SK-N-SH (cell line): ENCODE measurements around the gene FAM83D. TPM values are rescaled to one million over a fixed set of nuclear protein-coding genes. Genes with fewer than 3 reads are reported as not detected.

Experiments
- CTCF ChIA-PET: fragments of 300-600, 350-600 bp; formaldehyde crosslinking; extraction: SDS; loops from one replicate; lab custom pipeline; 2021; lab: Yijun Ruan, JAX
- POLR2A ChIA-PET: fragments of 350-600 bp; sonication (Branson Sonifier 250); formaldehyde crosslinking; extraction: SDS; loops from one replicate; lab custom pipeline; 2020; ENCODE audit warnings: antibody characterized with exemption, inconsistent platforms; lab: Yijun Ruan, JAX
- DNase-seq: peaks from one replicate; pipeline ENCODE4 v3.0.0; 2012
- H2AFZ ChIP-seq: fragments of 200-600 bp; sonication (generic); 2 replicates; pipeline ENCODE4 v1.8.1; 2016; ENCODE audit warnings: antibody characterized with exemption, mild to moderate bottlenecking, low read depth
- H3F3A ChIP-seq: fragments of 200-600 bp; sonication (generic); replicated peaks from 2 replicates; pipeline ENCODE3; 2016; ENCODE audit warnings: antibody characterized with exemption, mild to moderate bottlenecking; ENCODE audit not compliant: insufficient read depth
- H3K27ac ChIP-seq, 2 experiments: fragments of 200-500 bp in 1 of 2; fragments of 200-600 bp in 1 of 2; sonication (Bioruptor generic) in 1 of 2; sonication (generic), shearing (Covaris generic) in 1 of 2; 2 replicates each; pipeline versions ENCODE4 v1.5.1 to v1.6.1; 2014 to 2016; ENCODE audit warnings: low read depth in 2 of 2, inconsistent platforms in 1 of 2, low read length in 1 of 2, mild to moderate bottlenecking in 1 of 2, mixed read lengths in 1 of 2
- H3K27me3 ChIP-seq: fragments of 200-600 bp; sonication (generic), shearing (Covaris generic); 2 replicates; pipeline ENCODE4 v1.6.1; 2016; ENCODE audit warnings: mixed run types; ENCODE audit not compliant: insufficient read depth
- H3K36me3 ChIP-seq, 2 experiments: fragments of 200-500 bp in 1 of 2; fragments of 200-600 bp in 1 of 2; sonication (Bioruptor generic) in 1 of 2; sonication (generic) in 1 of 2; replicated peaks in 1 of 2; 2 replicates each; pipeline versions ENCODE3 to v1.5.1; 2014 to 2016; ENCODE audit warnings: low read length in 1 of 2, mild to moderate bottlenecking in 1 of 2; ENCODE audit not compliant: insufficient read depth in 2 of 2, control insufficient read depth in 1 of 2
- H3K4me1 ChIP-seq, 2 experiments: fragments of 200-500 bp in 1 of 2; fragments of 200-600 bp in 1 of 2; sonication (Bioruptor generic) in 1 of 2; sonication (generic), shearing (Covaris generic) in 1 of 2; 2 replicates each; pipeline versions ENCODE4 v1.5.1 to v1.6.1; 2014 to 2016; ENCODE audit warnings: low read depth in 1 of 2, low read length in 1 of 2, mixed run types in 1 of 2; ENCODE audit not compliant: insufficient read depth in 2 of 2, control insufficient read depth in 1 of 2
- H3K4me2 ChIP-seq: fragments of 200-600 bp; sonication (generic), shearing (Covaris generic); 2 replicates; pipeline ENCODE4 v1.6.1; 2017; ENCODE audit warnings: mixed run types
- H3K4me3 ChIP-seq, 2 experiments: fragments of 200-500 bp in 1 of 2; fragments of 200-600 bp in 1 of 2; sonication (Bioruptor generic) in 1 of 2; sonication (generic), shearing (Covaris generic) in 1 of 2; 2 replicates each; pipeline versions ENCODE4 v1.5.1 to v1.8.1; 2014 to 2016; ENCODE audit warnings: low read depth in 2 of 2, inconsistent platforms in 1 of 2, low read length in 1 of 2, mild to moderate bottlenecking in 1 of 2, mixed read lengths in 1 of 2, moderate library complexity in 1 of 2
- H3K79me2 ChIP-seq: fragments of 200-600 bp; sonication (generic); 2 replicates; pipeline ENCODE4 v1.8.1; 2017; ENCODE audit warnings: mild to moderate bottlenecking; ENCODE audit not compliant: insufficient read depth
- H3K9ac ChIP-seq: fragments of 200-600 bp; sonication (generic); 2 replicates; pipeline ENCODE4 v1.6.1; 2017; ENCODE audit warnings: mixed run types
- H3K9me2 ChIP-seq: fragments of 200-600 bp; sonication (generic); 2 replicates; pipeline ENCODE4 v1.6.1; 2017; ENCODE audit warnings: mixed run types
- H3K9me3 ChIP-seq: fragments of 200-600 bp; sonication (generic); 2 replicates; pipeline ENCODE4 v1.6.1; 2017; ENCODE audit warnings: mixed run types, mild to moderate bottlenecking, moderate library complexity
- H4K20me1 ChIP-seq: fragments of 200-600 bp; sonication (generic); 2 replicates; pipeline ENCODE4 v1.6.1; 2017; ENCODE audit warnings: mild to moderate bottlenecking, mixed run types; ENCODE audit not compliant: insufficient read depth
- CHD2 ChIP-seq: fragments of 150-350 bp; IDR thresholded peaks from 2 replicates; pipeline ENCODE4 v1.6.1; 2018; ENCODE audit warnings: low read length; ENCODE audit not compliant: partially characterized antibody
- ELF1 ChIP-seq: IDR thresholded peaks from 2 replicates; pipeline ENCODE4 v1.4.0; 2012
- EP300 ChIP-seq, 2 experiments: IDR thresholded peaks; 2 replicates each; pipeline versions ENCODE4 v1.4.0 to v1.6.1; 2012; ENCODE audit warnings: borderline replicate concordance in 1 of 2, low read depth in 1 of 2, low read length in 1 of 2
- EZH2phosphoT487 ChIP-seq: fragments of 200-600 bp; sonication (generic); IDR thresholded peaks from 2 replicates; pipeline ENCODE4 v1.6.1; 2017; ENCODE audit warnings: low read depth, mixed run types, mild to moderate bottlenecking, antibody characterized with exemption, moderate library complexity, borderline replicate concordance
- FOXJ3 ChIP-seq: sonication (generic); formaldehyde crosslinking; IDR thresholded peaks from 2 replicates; pipeline ENCODE4 v1.5.1; 2020; ENCODE audit warnings: mild to moderate bottlenecking, missing genetic modification reagents
- FOXM1 ChIP-seq: IDR thresholded peaks from 2 replicates; pipeline ENCODE4 v1.4.0; 2012; ENCODE audit warnings: low read depth, mild to moderate bottlenecking
- GABPA ChIP-seq: IDR thresholded peaks from 2 replicates; pipeline ENCODE4 v1.4.0; 2012; ENCODE audit warnings: low read depth, mild to moderate bottlenecking
- GATA2 ChIP-seq: sonication (generic); formaldehyde crosslinking; IDR thresholded peaks from 2 replicates; pipeline ENCODE4 v1.5.0; 2020; ENCODE audit warnings: mild to moderate bottlenecking, missing genetic modification reagents
- MXI1 ChIP-seq: IDR thresholded peaks from 2 replicates; pipeline ENCODE4 v1.6.1; 2012; ENCODE audit warnings: mild to moderate bottlenecking, low read depth, low read length, improper control_type of control experiment
- PBX3 ChIP-seq: IDR thresholded peaks from 2 replicates; pipeline ENCODE4; 2012
- RAD21 ChIP-seq: IDR thresholded peaks from 2 replicates; pipeline ENCODE4 v1.6.1; 2012; ENCODE audit warnings: mild to moderate bottlenecking, low read length
- RXRA ChIP-seq: IDR thresholded peaks from 2 replicates; pipeline ENCODE4 v1.4.0; 2012; ENCODE audit warnings: low read depth, mild to moderate bottlenecking, borderline replicate concordance
- TAF1 ChIP-seq: IDR thresholded peaks from 2 replicates; pipeline ENCODE4 v1.6.1; 2012; ENCODE audit warnings: low read depth, mild to moderate bottlenecking, low read length, moderate library complexity, borderline replicate concordance
- WGBS: methylation state at CpG from one replicate; pipeline ENCODE4 v1.1.6; 2017; ENCODE audit warnings: low lambda C conversion rate; 5-methylcytosine and 5-hydroxymethylcytosine counted together
- polyA plus RNA-seq, 3 experiments: library from polyadenylated mRNA; depleted of rRNA; stranded (reverse); fragments of >200 nt; gene quantifications; 2 replicates each; pipeline ENCODE4 v1.2.3, GENCODE V29; 2012
- TF ChIP-seq, protein P1 (sequence below): fragments of 200-600 bp; sonication (generic); IDR thresholded peaks from 2 replicates; pipeline ENCODE4 v1.6.1; 2017; ENCODE audit warnings: antibody characterized with exemption, mild to moderate bottlenecking, moderate library complexity
- TF ChIP-seq, protein P2 (sequence below): IDR thresholded peaks from 2 replicates; pipeline ENCODE4 v1.4.0; 2012; ENCODE audit warnings: low read depth
- TF ChIP-seq, protein P3 (sequence below): fragments of 150-350 bp; IDR thresholded peaks from 2 replicates; pipeline ENCODE4 v1.6.1; 2016; ENCODE audit warnings: mild to moderate bottlenecking, low read depth, low read length

Gene FAM83D
- polyA plus RNA-seq, 1 of the 3 experiments (the other 2 are of a cell fraction): 21.5 TPM

- H4K20me1 ChIP-seq: peaks cover 4% of the 10 kb centered on the region
- peak overlapping the region; percentile 1 to 82; a peak in 3 of 4 replicates for H3K27ac ChIP-seq
- H3K79me2 ChIP-seq: peaks cover 17% of the 10 kb centered on the region
- H2AFZ ChIP-seq: no peak overlapping the region
- peaks cover 0 to 22% of the 10 kb centered on the region in 2 experiments for H3K4me1 ChIP-seq
- H3K9me3 ChIP-seq: no peaks in the 10 kb centered on the region
- H3K4me2 ChIP-seq: peak overlapping the region; percentile 38
- H3F3A ChIP-seq: peaks cover 15% of the 10 kb centered on the region
- no peak for DNase-seq
- peaks cover 13 to 38% of the 10 kb centered on the region in 2 experiments for H3K36me3 ChIP-seq
- H3K27me3 ChIP-seq: no peaks in the 10 kb centered on the region
- H3K9ac ChIP-seq: no peak overlapping the region
- no peak for TF ChIP-seq FOXM1
- no peak for TF ChIP-seq GATA2
- TF ChIP-seq MXI1: no peak
- TF ChIP-seq PBX3: no peak
- TF ChIP-seq, protein P1, sequence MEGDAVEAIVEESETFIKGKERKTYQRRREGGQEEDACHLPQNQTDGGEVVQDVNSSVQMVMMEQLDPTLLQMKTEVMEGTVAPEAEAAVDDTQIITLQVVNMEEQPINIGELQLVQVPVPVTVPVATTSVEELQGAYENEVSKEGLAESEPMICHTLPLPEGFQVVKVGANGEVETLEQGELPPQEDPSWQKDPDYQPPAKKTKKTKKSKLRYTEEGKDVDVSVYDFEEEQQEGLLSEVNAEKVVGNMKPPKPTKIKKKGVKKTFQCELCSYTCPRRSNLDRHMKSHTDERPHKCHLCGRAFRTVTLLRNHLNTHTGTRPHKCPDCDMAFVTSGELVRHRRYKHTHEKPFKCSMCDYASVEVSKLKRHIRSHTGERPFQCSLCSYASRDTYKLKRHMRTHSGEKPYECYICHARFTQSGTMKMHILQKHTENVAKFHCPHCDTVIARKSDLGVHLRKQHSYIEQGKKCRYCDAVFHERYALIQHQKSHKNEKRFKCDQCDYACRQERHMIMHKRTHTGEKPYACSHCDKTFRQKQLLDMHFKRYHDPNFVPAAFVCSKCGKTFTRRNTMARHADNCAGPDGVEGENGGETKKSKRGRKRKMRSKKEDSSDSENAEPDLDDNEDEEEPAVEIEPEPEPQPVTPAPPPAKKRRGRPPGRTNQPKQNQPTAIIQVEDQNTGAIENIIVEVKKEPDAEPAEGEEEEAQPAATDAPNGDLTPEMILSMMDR: no peak
- no peak for TF ChIP-seq RAD21
- no peak for TF ChIP-seq CHD2
- no peak for TF ChIP-seq TAF1
- no peak for TF ChIP-seq GABPA
- TF ChIP-seq, protein P2, sequence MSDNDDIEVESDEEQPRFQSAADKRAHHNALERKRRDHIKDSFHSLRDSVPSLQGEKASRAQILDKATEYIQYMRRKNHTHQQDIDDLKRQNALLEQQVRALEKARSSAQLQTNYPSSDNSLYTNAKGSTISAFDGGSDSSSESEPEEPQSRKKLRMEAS: no peak
- no peak for TF ChIP-seq RXRA
- TF ChIP-seq, protein P3, sequence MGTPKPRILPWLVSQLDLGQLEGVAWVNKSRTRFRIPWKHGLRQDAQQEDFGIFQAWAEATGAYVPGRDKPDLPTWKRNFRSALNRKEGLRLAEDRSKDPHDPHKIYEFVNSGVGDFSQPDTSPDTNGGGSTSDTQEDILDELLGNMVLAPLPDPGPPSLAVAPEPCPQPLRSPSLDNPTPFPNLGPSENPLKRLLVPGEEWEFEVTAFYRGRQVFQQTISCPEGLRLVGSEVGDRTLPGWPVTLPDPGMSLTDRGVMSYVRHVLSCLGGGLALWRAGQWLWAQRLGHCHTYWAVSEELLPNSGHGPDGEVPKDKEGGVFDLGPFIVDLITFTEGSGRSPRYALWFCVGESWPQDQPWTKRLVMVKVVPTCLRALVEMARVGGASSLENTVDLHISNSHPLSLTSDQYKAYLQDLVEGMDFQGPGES: no peak
- no peak for TF ChIP-seq FOXJ3
- TF ChIP-seq ELF1: no peak
- no peak for TF ChIP-seq EZH2phosphoT487
- no peak for TF ChIP-seq EP300 (IDR thresholded peaks at IDR 0.05; ENCODE audit: borderline replicate concordance in 1 of 2, low read depth in 1 of 2, low read length in 1 of 2)
- TF ChIP-seq, all 33 proteins: peak for 0
- CTCF ChIA-PET: interaction anchor here (0.7 to 1.5 kb wide), 2 partner anchors 10 to 56 kb away, joined by 3 read pairs; no protein-coding TSS in a partner anchor
- Histone ChIP-seq H3K4me3 (no peak overlapping the region), H3K9me2 (no peaks in the 10 kb centered on the region)
- POLR2A ChIA-PET: no interaction called here
- WGBS: 78% methylated on average over 4 of the region's 4 CpGs
Measured at GRCh38 chr20:38985060-38985459, 58.8 kb downstream of the FAM83D start.
